SK-N-MC (cell line): ENCODE measurements around the gene PHKB.

ENCODE experiments used
- EZH2 ChIP-seq: fragments of 200-600 bp; sonication (generic); IDR thresholded peaks from one replicate; pipeline ENCODE4 v1.6.1; 2017; ENCODE audit warnings: antibody characterized with exemption
- FOXP2 ChIP-seq: optimal IDR thresholded peaks from 2 replicates; pipeline ENCODE3; 2011; ENCODE audit warnings: mild to moderate bottlenecking, moderate library complexity; ENCODE audit not compliant: insufficient read depth; ENCODE audit errors: extremely low read length, control extremely low read depth
- POLR2AphosphoS5 ChIP-seq: IDR thresholded peaks from 2 replicates; pipeline ENCODE4 v1.6.1; 2012; ENCODE audit warnings: mild to moderate bottlenecking, low read depth, low read length, borderline replicate concordance

- TF ChIP-seq POLR2AphosphoS5 (no peak), EZH2 (no peak), FOXP2 (no peak)
Observed at GRCh38 chr16:47646914-47647313, 185.8 kb downstream of the PHKB start.
